Heart left ventricle (tissue), 13 donors: ENCODE results near the gene HIVEP2.

Experiments used
- CTCF ChIP-seq, 12 donors: fragments of 200-600 bp; sonication (generic) in 4 of 12; IDR thresholded peaks; one replicate each; pipeline versions ENCODE4 v1.5.0 to v1.8.0; 2018 to 2022; ENCODE audit warnings: antibody characterized with exemption in 12 of 12, mild to moderate bottlenecking in 5 of 12
- POLR2A ChIP-seq, 2 donors: fragments of 450-650 bp; IDR thresholded peaks; one replicate each; pipeline ENCODE4 v1.6.1; 2017; ENCODE audit warnings: antibody characterized with exemption in 2 of 2, mild to moderate bottlenecking in 2 of 2, moderate library complexity in 2 of 2
- donor health status: ischemic (EF 13 %, LVEDD 7.1; RV severe dilation, severe dysfunction).
- donor health status: DM: no; HTN: yes; CAD: no.
- donor health status: DM: no; HTN: no; CAD: no.
- donor health status: ischemic (EF 25% LVEDD 6.9; RV normal size, moderate dysfunction).
- donor health status: ischemic (EF 25% LVEDD 5.7; RV mildly dilated, moderate dysfunction).
- donor health status: ischemic (EF 35%, LVEDD 5.7; RV mildly dilated, moderate dysfunction).
- donor health status: nonischemic (EF 11% LVEDD 7.7; RV severe dilation, severe dysfunction).
- donor health status: DM: yes; HTN: yes; CAD: no.
- donor health status: PGD.
- donor health status: ischemic (EF 29% LVEDD 5.4; RV normal size, mild dysfunction).
- donor health status: nonischemic (EF 23%, LVEDD 6.1; RV moderate dilation, normal function).

DNA sequence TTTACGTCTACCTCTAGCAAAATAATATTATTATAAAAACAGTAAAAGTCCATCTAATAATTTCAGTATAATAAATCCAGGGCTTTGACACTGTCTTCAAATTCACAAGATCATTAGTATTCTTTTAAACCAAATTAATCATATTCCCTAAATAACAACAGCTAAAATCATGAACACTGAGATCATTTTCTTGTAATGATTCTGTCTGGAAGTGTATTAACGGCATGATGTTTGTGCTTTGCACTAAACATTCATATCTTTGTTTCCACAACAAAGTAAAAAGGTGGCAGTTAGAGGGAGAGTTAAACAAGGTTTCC lies 18.8 kb downstream of the HIVEP2 start:
- TF ChIP-seq CTCF (IDR thresholded peaks at IDR 0.05), result no peak
- no peak for TF ChIP-seq POLR2A (IDR thresholded peaks at IDR 0.05)
